NCI-H187 (cell line): ENCODE results near the gene NLRC3.
"Not testable (repeated sequence)": the region's sequence is repeated elsewhere in the genome, so short reads cannot be mapped to it uniquely, and the experiment has no call there.

ENCODE experiments used
- DNase-seq, 2 experiments: peaks; one replicate each; lab custom pipeline; 2025; lab: John Stamatoyannopoulos, UW

The NLRC3 gene

DNA sequence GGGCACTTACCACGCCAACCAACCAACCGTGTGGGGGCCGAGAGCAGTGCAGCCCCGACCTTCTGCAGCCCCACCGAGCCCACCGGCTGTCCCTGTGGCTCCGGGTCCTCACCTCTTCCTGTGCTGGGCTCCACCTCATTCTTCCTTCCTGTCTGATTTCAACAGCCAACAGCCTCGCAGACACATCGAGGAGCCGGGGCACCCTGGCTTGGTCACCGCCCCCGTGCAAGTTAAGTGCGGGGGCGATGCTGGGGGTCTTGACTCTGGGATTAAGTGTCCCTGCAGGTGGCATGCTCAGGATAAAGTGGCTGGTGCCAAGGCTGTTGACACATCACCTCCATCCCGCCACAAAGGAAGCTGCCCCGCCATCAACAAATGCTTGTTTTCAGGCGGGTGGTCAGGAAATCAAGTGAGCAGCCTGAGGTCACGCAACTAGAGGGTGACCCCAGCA is at the start of gene NLRC3:
NLRC3 (minus strand) TSS at position 102 of the 451 bp plus-strand sequence. CDS start 12,367 bp downstream, outside the sequence.
- no peak for DNase-seq

GRCh38 chr16:3625911-3626732 is 48.9 kb upstream of the NLRC3 start:
- DNase-seq = no peak

DNA sequence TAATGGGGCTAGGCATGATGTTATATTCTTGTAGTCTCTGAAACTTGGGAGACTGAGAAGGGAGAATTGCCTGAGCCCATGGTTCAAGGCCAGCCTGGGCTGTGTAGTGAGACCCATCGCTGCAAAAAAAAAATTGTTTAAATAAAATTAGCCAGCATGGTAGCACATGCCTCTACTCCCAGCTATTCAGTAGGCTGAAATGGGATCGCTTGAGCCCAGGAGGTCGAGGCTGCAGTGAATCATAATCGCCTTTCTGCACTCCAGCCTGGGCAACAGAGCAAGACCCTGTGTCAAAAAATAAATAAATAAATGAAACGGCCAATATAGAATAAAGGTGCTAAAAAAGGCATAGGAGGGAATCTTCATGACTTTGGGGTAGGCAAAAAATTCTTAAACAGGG is 48.1 kb upstream of the NLRC3 start:
- no peak for DNase-seq

DNA sequence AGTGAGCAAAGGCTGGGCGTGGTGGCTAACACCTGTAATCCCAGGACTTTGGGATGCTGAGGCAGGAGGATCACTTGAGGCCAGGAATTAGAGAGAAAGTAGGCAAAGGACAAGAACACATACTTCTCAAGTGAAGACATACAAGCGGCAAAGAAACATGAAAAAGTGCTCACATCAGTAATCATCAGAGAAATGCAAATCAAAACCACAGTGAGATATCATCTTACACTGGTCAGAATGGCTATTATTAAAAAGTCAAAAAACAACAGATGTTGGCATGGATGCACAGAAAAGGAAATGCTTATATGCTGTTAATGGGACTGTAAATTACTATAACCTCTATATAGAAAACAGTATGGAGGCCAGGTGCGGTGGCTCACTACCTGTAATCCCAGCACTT is 46.4 kb upstream of the NLRC3 start:
- DNase-seq = no peak

DNA sequence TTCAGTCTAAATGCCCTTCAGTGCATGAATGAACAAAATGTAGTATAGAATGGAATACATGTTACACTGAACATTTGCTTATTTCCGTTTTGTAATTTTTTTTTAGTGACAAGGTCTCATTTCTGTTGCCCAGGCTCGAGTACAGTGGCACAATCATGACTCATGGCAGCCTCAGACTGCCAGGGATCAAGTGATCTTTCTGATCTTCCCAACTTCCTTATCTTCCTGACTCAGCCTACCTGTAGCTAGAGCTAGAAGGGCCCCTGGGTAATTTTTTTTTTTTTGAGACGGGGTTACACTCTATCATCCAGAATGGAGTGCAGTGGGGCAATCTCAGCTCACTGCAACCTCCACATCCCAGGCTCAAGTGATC is 41.6 kb upstream of the NLRC3 start:
- no peak for DNase-seq

- DNase-seq = no peak
Measured at GRCh38 chr16:3612510-3613466, 35.6 kb upstream of the NLRC3 start.

- DNase-seq = peak; percentile 96 to 98
Measured at GRCh38 chr16:3611146-3611975, 34.2 kb upstream of the NLRC3 start, which contains the start of gene SLX4. SLX4 (minus strand) TSS chr16:3611606; CDS start chr16:3608964, 2,642 bp downstream.

- DNase-seq = no peak
Measured at GRCh38 chr16:3610698-3611145, 33.5 kb upstream of the NLRC3 start.

GRCh38 chr16:3609895-3610697 is 32.9 kb upstream of the NLRC3 start:
- no peak for DNase-seq

- not testable (repeated sequence) for DNase-seq
Measured at GRCh38 chr16:3608976-3609375, 31.8 kb upstream of the NLRC3 start.

DNA sequence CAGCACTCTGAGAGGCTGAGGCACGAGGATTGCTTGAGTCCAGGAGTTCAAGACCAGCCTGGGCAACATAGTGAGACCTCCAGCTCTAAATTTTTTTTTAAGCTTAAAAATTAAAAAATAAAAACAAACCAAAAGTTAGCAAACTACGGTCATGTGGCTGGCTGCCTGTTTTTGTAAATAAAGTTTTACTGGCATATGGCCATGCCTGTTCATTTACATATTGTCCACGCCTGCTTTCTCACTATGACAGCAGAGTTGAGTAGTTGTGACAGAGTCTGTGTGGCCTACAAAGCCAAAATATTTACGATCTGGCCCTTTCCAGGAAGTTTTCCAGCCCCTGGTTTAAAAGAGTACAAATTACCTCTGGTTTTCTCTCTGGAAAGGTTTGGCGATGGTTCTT is 30.9 kb upstream of the NLRC3 start:
- DNase-seq = no peak

GRCh38 chr16:3607634-3608033 is 30.4 kb upstream of the NLRC3 start:
- no peak for DNase-seq

DNA sequence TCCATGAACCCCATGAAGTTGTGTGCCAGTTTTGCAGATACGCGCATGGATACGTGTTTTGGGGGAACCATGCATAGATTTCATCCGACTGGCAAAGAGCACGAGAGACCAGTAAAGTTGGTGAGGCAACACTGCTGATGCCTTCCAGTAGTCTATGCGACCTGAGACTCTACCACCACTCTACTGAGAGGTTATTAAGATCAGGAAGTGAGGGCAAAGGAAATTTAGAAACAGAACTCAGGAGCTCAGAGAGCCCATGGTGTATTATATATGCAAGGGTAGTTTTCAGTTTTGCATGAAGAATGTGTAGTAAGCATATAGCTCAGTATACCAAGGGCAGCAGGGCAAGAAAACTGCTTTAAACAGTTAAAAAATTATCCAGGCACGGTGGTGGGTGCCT is 30.0 kb upstream of the NLRC3 start:
- no peak for DNase-seq

GRCh38 chr16:3606441-3606840 is 29.2 kb upstream of the NLRC3 start:
- no peak for DNase-seq

GRCh38 chr16:3602320-3602653 is 25.1 kb upstream of the NLRC3 start:
- DNase-seq = no peak

DNA sequence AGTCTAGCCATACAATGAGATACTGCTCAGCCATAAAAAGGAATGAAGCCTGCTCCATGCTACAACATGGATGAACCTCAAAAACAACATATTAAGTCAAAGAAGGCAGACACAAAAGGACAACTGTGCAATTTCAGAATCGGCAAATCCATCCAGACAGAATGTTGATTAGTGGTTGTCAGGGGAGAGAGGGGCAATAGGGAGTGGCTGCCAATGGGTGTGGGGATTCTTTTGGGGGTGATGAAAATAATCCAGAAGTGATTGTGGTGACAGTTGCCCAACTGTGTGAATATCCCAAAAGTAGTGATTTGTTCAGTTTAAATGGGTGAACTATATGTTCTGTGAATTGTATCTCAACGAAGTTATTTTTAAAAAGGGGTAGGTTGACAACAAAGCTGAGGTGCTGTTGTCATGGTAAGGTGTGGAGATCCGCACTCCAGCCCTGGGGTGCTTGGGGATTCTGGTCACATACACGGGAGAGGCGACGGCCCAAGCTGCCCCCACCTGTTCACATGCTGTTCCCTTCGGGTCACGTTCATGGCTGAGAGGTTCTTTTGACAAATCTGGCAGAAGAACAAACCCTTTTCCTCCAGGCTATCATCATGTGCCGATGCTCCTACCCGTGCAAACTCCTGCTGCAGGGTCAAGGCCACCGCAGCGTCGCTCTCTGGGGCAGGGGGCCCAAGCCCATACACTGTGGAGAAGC is 24.6 kb upstream of the NLRC3 start:
- no peak for DNase-seq

- peak in 1 of 2 experiments; percentile 2 for DNase-seq
Measured at GRCh38 chr16:3599922-3600321, 22.7 kb upstream of the NLRC3 start.

GRCh38 chr16:3599121-3599520 is 21.9 kb upstream of the NLRC3 start:
- DNase-seq = no peak

DNA sequence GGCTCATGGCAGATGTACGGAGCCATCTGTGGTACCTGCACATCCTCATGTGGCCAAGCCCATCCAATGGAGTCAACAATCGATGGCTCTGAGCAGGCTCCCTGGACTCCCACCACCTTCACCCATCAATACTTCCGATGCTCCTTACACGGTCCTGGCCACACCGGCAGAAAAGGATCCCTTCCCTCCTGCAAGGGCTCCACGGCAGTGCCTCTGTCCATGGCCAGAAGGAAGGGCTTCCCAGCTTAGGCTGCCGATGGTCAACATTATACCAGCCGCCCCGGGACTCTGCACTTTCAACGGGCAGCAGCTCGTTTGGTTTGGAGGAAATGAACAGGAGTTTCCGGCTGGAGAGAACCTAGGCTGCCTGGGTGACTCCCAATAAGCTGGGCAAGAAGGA is 21.0 kb upstream of the NLRC3 start:
- no peak for DNase-seq

- DNase-seq = no peak
Measured at GRCh38 chr16:3597676-3598075, 20.5 kb upstream of the NLRC3 start.
